SK-N-MC (cell line): Measurements from ENCODE around the gene EIF3F.

Source experiments
- EZH2 ChIP-seq: fragments of 200-600 bp; sonication (generic); IDR thresholded peaks from one replicate; pipeline ENCODE4 v1.6.1; 2017; ENCODE audit warnings: antibody characterized with exemption
- POLR2AphosphoS5 ChIP-seq: IDR thresholded peaks from 2 replicates; pipeline ENCODE4 v1.6.1; 2012; ENCODE audit warnings: mild to moderate bottlenecking, low read depth, low read length, borderline replicate concordance

DNA sequence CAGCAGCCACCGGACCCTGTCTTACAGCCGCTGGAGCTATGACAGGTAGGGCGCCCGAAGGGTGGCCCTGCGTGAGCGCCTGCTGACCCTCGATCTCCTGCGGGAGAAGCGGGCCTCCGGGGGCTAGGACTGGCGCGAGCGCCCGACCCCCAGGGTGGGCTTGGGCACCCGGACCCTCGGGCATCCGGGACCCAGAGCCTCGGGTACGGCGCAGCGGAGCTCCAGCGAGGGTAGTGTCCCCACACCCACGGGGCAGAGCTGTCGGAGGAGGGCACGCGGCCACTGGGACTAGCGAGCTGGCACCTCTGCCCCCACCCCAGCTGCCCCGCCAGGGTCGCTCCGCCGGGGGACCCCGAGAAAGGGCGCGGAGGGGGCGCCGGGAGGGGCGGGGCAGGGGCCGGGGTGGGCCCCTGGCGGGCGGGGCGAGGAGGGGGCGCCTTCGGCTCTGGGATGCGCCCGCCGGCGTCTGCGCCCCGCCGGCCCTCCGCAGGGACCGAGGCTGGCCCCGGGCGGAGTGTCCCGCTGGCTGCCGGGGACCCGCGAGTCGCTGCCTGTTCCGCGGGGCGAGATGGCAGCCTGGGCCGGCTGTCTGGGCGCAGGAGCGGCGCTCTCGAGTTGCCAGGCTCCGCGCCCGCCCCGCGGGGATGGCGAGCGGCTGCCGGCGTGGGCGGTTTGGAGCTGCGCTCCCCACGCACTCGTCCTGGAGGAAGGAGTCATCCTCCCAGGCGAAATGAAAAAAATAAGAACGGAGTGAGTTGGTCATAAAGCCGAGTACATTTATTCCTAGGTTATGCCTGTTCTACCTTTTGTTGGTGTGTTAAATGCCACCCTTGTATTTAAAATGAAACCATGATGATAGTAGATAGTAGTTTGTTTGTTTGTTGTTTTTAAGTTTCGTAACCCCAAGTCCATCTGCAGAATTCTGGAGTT lies 32.4 kb downstream of the EIF3F start:
- TF ChIP-seq POLR2AphosphoS5 (no peak), EZH2 (peak; percentile 67)
